ENCODE measurements around the gene SGCG.

The SGCG gene

DNA sequence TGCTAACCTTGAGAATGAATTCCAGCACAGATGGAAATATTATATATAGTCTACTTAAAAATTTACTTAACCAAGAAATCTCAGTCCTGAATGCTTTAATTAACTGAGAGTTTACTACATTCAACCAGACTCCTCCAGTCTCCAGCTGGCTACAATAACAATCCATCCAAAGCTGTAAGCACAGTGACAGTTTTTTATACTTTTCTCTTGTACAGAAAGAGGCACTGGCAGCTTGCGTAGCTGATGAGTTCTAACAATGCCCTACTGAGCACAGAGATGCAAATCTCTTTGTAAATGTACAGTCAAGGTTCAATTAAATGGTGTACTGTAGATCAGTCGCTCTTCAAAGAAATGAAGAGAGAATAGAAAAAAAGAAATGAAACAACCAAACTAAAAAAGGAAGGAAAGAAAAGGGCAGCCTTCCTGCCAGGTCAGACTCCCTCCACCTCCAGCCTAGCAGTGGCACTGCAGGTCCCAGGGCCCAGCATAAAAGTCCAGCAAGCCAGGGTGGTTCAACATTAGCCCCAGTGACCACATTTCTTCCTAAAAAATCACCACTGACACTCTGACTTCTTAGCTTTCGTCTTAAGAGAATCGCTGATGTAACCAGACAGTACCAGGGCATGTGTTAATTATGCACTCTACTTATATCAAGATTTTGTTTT lies 164.3 kb downstream of the SGCG start:
- no peak for DNase-seq

DNA sequence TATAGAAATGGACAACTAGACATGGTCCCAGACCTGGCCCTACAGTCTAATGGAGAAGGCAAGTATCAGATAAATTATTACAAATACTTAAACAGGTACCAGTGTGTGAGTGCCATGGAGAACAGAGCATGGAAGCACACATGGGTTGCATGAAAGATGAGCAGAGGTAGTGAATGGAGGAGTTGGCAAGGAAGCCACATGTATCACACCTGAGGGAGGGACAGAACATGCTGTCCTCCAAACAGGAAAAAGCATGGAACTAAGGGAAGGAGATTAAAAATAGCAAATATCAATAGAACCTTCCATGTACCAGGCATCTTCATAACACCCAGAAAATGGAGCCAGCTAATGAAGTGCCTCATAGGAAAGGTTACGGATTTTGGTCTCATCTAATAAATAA lies 166.8 kb downstream of the SGCG start:
- no peak for DNase-seq

DNA sequence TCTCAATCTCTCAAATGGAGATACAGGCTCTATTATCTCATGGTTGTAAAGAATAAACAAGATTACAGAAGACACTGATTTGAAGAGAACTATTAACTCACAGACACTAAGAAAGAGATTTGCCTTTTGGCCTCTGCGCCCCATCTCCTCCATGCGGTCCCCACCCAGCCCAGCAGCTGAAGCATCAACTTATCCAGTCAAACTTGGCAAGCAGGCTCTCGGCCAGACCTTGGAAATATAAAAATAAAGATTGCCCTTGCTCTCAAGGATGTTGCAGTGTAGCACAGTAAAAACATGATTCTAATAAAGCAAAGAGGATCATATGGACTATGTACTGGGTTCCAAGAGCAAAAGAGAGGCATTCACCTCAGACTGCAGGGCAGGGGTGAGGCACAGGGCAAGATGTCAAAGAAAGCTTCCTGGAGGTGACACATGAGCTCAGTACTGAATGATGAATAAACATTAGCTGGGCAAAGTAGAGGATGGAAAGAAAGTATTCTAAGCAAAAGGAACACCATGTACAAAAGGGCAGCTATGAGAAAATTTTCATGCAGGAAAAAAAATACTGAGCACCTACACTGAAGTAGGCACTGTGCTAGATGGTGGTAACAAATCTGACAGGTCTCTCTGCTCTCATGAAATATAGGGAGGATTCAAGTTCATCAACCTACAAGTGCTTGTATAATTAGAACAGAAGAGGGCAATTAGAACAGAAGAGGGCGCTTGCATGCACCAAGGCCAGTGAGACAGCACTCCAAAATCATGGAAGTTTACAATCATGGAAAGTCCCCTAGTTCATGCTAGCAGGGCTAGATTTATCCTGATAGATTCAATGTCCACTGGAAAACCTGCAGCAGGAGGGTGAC lies 167.7 kb downstream of the SGCG start:
- DNase-seq, result no peak

DNA sequence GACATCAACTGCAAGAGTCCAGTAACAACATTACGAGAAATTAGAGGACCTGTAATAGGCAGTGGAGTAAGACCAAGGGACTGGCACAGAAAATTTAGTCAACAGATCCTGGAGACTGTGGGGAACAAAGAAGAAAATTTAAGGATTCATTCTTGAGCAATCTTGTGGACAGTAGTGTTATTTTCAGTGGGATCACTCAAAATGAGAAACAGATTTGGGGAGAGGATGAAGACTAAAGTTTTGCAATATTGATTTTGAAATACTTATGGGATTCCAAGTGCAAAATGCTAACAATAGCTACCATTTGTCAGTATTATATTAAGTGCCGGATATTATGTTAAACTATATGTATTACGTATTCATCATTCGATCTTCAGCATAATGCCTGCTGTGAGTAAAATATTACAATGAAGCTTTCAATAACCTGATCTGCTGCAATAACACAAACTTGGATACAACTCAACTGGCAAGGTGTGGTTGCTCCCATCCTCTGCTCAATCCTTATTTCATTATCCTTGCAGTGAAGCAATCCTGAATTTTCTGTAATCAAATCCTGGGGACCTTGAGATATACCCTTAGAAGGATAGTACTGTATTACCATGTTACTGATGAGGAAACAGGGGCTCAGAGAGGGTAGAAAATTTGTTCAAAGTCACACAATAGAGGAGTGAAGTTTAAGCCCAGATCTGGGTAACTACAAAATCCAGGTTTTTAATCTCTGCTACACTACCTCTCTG lies 168.6 kb downstream of the SGCG start:
- no peak for DNase-seq

DNA sequence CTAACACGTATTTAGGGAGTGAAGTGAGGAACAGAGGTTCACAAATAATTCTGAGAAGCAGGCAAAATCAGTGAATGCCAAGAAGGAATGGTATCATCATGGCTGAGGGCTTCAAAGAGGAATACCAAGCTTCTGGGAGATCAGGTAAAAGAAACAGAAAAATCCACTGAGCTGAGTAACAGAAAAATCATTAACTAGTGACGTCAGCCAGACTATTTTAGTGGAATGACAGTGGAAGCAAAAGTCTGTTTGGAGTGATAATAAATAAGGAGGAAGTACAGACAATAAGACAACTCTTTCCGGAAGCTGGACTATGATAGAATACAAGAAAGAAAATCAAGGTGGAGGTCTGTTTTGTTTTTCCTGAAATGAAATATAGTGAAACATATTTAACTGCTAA lies 169.2 kb downstream of the SGCG start:
- DNase-seq, result no peak

DNA sequence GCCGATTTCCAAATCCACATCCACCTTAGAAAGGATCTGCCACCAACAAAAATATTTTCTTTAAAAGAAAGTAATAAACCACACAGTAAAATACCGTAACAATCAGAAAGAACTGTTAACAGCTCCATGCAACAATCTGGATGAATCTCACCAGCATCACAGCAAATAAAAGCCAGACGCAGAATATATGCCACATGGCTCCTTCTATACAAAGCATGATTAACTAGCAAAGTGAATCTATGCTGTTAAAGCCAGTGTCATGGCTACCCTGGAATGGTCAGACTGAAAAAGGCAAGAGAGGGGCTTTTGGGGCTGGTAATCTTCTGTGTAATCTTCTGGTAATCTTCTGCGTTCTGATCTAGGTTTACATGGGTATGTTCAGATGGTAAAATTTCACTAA lies 171.4 kb downstream of the SGCG start:
- no peak for DNase-seq

DNA sequence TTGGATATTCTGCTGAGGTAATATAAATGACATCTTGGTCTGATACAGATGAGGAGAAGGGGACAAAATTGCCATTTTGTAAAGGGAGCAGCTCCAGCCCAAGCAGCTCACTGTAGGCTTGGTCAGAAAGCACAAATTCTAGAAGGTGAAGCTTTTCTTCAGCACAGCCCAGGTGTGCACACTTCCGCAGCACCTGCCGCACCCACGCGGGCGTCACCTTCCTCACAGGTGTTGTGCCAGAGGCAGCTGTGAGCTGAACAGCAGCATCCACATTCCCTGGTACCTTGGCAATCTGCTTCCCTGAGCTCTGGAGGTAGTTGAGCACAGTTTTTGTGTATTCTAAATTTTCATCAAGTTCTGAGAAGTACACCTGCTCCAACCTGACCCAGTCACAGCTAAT lies 173.7 kb downstream of the SGCG start:
- DNase-seq, result no peak

DNA sequence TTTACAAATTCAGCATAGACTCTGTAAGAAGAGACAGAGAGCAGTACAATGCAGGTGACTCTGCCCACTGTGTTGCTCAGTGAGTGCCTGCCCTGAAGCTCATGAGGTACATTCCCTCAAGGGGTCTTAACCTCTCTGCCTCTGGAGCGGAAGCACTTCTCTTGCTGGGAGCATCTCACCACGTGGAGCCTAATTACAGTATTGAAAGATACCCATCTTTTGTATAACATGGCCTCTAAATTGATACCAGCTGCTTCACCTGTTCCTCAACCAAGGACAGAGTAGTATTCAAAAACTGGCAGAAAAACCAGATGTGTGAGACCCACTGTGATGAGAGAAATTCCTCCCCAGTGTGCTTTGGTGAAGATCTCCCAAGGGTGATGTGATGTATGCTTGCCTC lies 175.6 kb downstream of the SGCG start:
- DNase-seq, result no peak

DNA sequence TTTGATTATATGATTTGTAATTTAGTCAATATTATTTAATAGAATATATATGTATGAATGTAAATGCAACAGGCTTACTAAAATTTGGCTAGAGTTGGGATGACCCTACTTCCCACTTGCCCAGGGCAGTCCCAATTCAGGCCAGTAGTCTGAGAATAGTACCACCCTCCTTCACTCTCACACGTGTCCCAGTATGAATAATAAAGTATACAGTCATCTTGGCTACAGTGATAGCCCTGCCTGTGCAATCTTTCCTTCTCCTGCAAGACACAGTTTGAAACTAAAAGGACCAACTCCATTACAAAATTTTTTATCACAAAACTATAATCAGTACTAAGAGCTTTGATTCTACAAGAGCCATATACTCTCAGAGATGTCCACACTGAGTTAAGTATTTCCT lies 176.6 kb downstream of the SGCG start:
- no peak for DNase-seq

DNA sequence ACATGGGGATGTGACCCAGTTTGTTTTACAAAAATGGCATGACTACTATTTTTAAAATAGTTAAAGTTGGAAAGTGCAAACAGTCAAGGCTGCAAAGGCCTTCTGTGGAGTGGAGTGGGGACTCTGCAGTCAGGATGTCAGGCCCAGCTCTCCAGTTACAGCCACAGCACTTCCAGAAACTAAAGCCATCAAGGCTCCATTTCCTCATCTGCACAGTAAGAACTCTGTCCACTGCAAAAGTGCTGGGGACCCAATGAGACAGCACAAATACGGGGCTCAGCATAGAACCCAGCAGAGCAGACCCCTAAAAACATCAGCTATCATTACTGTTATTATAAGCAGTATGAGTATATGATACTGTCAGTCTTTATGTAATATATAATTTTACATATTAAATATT lies 179.1 kb downstream of the SGCG start:
- DNase-seq, result no peak

DNA sequence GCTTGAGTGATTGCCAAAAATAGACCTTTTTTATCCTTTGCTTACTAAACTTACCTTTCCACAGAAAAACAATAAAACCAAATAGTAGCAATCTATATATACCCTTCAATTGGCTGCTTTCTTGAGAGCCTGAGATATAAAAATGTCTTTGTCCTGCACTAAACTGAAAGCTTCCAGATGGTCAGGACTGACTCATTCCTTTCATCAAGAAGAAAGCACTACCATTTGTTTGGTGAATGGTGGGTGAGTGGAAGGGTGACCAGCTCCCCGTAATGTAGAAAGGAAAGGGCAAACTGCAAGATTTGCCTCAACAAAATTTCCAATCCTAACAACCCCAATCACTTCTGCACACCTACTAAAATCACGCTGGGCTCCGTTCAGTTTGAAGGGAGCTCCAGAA lies 184.9 kb downstream of the SGCG start:
- DNase-seq, result no peak

DNA sequence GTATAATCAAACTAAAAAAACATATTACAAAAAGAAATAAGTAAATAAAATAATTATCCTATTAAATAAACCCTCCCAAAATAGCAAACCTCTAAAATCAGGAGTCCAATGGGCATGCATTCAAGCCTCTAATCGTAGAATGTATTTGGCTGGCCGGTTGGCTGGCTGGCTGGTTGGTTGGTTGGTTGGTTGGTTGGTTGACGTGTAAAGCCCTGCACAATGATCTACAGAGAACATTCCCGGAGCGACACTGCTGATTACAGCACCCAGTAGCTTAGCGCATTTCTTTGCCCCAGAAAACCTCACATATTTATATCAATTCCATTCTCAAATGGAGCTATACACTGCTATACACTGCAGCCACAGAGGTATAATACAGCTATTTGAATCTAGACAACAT lies 187.1 kb downstream of the SGCG start:
- no peak for DNase-seq

DNA sequence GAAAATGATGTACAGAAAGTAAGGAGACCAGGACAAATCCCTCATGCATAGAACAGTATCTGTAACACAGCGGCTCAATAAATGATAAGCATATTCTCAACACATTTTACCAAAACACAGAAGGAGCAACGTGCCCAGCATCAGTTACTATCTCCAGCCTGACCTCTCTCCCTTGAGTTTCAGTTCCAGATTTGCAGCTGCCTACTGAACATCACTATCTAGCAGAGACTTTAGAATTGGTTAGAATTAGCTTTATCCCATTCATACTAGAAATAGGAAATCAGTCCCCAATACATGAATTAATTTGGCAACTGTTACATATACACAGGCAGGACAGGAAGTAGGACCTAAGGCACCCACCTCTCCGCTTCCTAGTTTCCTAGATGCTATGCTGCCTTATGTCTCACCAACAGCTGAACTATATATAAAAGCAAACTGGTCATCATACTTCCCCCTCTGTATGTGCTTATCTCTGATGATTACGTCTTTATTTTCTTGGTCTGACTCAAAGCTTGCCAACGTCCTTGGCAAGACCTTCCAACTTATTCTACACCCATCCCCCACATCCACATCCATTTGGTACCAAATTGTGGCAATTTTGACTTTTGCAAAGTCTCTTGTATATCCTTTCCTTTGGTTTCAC lies 191.6 kb downstream of the SGCG start:
- DNase-seq, result peak; percentile 43

Measured in hematopoietic multipotent progenitor cell treated with erythropoietin and hydrocortisone succinate and interleukin-3 and kit ligand, for 4 days (in vitro differentiated cells).